EL (cell line): ENCODE results near the gene CHRNA4.

Experiments used
- DNase-seq: peaks from one replicate; pipeline ENCODE4 v3.0.0-alpha.2; 2016

The CHRNA4 gene

DNA sequence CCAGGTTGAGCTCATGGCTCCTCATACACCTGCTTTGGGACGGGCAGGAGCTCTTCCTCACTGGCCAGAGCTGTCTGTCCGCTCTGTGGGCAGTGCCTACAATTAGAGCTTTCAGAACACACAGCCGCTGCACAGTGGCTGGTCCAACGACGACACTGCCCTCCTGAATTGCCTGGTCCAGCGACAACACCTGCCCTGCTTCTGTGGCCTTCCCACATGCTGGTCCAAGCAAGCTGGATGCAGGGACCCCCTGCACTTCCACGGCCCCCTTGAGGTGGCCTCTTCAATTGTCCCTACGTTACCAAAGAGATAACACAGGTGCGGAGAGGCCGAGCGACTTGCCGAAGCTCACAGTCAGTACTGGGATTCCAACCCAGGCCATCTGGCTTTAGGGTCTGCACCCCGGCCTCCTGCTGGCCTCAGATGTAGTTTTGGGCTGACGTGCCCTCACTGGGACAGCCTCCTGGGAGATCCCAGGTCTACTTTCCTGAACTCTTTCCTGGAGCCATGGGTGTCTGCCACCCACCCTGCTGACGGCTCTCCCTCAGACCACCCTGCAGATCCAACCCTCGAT lies 1.4 kb upstream of the CHRNA4 start:
- no peak for DNase-seq

DNA sequence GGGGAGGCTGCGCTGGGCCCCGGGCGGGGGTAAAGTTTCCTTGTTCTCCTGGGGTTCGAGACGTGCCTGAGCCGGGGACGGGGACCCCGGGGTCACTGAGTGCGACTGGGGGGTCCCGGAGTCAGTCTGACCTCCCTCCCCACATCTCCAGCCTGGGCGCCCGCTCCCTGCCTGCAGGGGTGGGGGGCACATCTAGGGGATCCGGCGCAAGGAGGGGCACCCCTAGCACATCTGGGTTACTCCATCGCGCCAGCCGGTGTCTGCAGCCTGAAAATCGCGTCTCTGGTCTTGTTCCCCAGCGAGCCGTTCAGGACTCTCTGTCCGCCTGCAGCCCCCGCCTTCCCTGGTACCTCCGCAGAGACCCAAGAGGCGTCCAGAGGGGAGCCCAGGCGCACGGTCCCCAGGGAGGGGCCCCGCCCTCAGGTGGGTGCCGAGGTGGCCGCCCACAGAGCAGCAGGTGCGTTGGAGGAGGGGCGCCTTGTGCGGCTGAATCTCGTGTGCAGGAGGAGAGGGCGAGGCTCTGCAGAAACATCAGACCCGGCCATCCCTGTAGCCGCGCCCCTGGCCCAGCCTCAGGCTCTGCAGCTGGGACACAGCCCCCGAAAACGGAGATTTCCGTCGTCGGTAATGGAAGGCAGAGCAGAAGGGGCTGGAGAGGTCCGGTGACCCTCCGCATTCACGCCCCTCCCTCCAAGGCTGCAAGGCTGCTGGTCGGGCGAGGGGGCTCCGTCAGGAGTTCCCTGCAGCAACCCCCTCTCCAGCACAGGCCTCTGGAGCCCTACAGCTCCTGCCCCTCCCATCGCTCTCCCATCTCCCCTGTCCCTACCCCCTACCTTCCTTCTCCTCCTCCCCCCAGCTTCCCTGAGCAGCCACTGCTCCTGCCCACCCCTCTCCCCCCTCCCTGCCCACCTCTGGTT lies 628 bp upstream of the CHRNA4 start:
- DNase-seq = no peak

DNA sequence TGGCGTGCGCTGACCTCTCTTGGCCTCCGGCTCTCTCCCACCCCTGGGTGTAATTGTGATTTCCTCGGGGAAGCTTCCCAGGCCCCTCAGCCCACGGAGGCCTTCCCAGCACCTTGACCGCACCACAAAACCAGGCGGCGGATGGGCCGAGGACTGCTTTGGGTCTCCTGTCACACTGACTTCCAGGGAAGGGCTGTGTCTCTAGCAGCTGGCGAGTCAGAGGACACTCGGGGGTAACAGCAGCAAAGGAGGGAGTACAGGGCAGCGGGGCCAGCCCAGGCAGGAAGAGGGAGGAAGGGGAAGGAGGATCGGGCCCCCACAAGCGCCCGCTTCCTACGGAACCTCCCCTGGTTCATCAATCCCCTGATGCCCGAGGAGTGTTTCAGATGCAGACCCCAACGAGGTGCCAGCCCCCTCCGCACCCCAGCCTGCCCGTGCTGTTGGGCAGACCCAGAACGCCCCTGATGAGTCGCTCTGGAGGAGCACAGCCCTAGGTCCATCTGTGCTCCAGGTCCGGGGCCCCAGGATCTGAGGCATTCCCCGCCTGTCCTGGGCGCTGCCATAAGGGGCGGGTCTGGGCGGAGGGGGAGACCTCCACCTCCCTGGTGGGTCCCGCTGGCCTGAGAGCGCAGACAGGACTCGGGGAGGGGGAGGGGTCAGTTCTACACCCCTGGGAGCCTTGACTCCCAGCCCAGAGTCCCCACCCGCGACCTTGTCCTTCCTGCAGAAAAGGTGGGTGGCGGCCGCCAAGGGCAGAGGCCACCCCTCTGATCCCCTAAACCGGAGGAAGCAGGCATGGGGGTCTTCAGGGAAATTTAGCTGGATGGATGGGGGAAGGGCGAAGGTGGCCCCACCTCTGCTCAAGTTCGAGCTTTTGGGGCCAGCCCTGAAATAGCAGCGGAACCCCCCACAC lies 956 bp downstream of the CHRNA4 start:
- no peak for DNase-seq

DNA sequence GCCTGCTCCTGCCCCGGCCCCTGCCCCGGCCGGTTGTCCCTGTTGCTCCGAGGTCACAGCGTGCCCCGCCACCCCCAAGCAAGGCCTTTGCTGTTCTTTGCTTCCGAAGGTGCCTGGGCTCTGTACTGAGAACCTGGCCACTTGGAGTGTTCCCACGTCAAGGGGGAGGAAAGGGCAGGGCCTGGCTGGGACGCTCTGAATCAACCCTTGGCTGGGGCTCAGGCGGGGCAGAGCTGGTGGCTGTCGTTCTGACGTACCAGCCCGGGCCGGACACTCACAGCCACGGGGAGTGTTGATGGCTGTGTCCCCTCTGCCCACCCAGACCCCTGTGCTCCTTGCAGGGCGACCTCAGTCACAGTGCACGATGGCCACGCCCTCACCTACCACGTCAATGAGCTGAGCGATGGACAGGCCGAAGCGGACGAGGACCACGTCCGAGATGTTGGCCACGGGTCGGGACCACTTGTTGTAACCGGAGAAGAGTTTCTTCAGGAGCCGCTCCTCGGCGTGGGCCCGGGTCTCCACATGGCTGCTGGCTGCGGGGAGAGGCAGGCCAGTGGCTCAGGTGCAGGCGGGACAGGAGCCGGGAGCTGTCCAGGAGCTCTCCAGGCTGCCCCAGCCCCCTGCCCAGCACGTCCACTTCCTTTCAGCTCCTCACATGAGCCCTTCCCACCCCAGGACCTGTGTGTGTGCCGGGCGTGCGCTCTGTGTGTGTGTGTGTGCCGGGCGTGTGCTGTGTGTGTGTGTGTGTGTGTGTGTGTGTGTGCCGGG lies 1.8 kb downstream of the CHRNA4 start:
- no peak for DNase-seq

DNA sequence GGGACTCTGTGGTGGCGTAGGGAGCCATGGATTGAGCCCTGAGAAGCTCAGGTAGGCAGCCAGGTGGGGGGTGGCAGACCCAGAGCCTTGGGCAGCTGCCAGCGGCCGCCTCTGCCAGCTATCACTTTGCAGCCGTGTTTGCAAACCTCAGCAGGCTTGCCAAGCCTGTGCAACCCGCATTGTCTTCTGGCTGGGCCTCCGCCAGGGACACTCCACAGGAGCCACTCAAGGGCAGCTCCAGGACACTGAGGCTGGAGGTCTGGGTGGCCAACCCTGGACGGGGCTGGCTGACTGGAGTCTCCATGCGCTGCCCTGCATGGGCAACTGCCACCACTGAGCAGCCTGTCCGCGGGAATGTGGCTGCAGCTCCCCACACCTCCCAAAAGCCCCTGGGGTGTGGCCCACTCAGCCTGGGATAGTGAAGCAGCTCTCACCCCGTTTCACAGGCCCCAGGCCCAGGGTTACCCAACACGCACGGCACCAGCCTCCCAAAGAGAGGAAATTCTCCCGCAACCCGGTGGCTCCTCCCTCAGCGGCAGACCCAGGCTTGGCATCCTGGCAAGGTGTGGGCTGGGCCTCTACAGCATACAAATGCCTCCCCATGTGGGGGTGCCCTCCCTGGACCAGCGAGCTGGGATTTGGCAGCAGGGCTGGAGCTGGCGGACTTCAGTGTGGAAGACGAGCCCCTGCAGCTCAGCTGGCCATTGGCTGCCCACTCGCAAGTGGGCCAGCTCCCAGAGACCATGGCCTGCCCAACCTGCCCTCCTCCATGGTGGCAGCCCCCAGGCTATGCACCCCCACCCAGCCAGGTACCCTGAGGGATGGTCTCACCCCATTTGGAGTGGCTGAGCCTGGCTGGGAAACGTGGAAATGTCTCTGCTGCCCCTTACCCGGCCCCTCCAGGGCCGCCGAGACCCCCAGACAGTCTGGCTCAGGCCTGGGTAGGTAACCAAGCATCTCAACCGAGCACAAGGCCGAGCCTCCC lies 2.9 kb downstream of the CHRNA4 start:
- DNase-seq = no peak

DNA sequence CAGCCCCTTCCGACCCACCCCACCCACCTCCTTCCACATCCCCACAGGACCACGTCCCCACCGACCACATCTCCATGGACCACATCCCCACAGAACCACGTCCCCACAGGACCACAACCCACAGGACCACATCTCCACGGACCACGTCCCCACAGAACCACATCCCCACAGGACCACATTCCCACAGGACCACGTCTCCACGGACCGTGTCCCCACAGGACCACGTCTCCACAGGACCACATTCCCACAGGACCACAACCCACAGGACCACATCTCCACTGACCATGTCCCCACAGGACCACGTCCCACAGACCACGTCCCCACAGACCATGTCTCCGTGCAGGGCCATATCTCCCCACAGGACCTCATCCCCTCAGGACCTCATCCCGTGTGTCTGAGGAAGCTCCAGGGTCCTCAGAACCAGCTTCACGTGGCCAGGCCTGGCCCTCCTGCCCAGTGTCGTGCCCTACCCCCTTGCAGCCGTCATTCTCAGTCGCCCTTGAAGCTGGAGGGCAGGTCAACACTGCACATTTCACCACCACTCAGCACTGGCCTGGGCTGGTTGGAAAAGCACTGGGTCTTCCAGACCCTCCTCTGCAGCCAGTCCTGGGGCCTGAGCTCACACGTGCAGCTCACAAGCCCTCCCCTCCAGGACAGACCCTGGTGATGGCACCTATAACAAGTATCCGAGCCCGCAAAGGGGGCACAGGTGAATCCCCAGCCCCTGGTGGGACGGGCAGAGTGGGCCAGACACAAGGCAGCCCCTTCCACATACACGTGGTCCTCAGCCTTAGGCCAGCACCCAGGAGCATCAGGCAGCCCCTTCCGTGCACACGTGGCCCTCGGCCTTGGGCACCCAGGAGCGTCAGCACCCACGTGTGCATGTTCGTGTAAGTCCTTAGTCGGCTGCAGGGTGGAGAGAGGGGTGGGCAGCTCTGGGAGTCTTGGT lies 3.9 kb downstream of the CHRNA4 start:
- no peak for DNase-seq

DNA sequence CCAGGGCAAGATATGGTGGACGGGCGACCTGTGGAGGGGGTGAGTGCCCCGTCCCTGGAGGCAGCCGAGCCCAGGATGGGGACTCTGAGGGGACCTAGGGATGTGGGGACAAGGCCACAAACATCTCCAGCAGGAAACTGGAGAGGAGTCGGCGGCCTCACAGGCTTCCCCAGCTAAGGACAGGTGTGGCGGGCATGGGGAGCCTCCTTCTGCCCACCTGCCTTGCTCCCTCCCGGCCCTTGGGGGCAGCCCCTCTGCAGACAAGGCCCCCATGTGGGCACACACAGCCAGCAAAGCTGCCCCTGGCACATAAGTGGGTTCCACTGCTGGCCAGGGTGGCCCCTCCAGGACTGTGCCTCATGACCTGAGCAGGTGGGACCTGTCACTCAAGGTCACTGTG lies 4.6 kb downstream of the CHRNA4 start:
- no peak for DNase-seq

DNA sequence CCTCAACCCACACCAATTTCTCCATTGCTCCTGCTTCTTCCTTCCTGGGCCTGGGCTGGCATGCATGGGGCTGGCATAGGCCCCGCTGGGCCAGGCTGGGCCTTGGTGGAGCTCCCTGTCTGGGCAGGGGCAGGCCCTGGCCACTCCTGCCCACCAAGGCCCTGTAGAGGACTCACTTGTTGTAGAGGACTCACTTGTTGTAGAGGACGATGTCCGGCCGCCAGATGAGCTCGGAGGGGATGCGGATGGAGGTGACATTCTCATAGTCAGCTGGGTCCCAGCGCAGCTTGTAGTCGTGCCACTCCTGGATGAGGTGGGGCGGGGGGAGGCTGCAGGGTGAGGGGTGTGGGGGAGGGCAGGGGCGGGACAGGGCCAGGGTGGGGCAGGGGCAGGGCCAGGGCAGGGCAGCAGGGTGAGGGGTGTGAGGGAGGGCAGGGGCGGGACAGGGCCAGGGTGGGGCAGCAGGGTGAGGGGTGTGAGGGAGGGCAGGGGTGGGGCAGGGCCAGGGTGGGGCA lies 5.3 kb downstream of the CHRNA4 start:
- no peak for DNase-seq

- DNase-seq = no peak
Observed at GRCh38 chr20:63354636-63355350, 6.4 kb downstream of the CHRNA4 start.

GRCh38 chr20:63352811-63353221 lies 8.3 kb downstream of the CHRNA4 start:
- no peak for DNase-seq

DNA sequence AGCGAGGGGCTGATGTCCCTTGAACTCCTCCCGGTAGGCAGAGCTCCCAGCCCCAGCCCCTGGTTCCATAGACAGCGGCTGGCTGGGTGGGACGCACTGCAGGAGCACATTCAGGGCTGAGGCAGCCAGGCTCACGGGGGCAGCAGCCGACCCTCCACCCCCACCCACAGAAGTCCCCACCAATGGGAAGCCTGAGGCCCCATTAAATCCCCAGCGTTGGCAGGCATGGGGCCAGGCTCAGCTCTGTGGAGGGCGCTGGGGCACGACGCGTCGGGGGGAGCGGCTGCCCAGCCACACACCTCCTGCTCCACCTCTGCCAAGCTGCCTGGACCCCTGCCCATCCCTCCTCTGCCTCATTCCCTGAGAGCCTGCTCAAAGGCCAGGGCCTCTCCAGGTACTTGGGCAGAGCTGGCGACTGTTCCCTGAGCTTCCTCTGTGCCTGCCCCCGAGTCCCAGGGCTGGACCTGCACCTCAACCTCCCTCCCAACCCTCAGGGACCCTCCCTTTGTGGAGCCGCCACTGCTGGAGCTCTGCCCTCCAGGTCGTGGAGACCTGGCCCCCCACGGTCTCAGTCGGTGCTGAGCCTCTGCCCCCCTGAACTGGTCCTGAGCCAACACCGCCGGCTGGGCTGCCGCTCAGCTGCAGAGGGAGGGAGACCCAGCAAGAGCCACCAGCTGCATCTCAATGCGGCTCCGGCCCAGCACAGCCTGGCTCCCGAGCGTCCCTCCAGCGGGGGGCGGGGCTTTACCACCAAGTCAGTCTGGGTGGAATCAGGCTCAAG lies 9.1 kb downstream of the CHRNA4 start:
- DNase-seq = no peak

GRCh38 chr20:63351326-63351700 lies 9.8 kb downstream of the CHRNA4 start:
- no peak for DNase-seq

GRCh38 chr20:63350597-63351325 lies 10.4 kb downstream of the CHRNA4 start:
- DNase-seq = no peak

- DNase-seq = no peak
Observed at GRCh38 chr20:63350196-63350595, 11.0 kb downstream of the CHRNA4 start.

- DNase-seq = no peak
Observed at GRCh38 chr20:63349516-63349895, 11.6 kb downstream of the CHRNA4 start.

- no peak for DNase-seq
Observed at GRCh38 chr20:63348828-63349515, 12.2 kb downstream of the CHRNA4 start.
